CD4-positive, alpha-beta T cell treated with Interleukin-15 for 4 hours (primary cell): ENCODE results near the gene FAM3C.

Experiments
- DNase-seq: peaks from one replicate; pipeline ENCODE4 v3.0.0-alpha.2; 2020; ENCODE audit warnings: low spot score

The FAM3C gene

DNA sequence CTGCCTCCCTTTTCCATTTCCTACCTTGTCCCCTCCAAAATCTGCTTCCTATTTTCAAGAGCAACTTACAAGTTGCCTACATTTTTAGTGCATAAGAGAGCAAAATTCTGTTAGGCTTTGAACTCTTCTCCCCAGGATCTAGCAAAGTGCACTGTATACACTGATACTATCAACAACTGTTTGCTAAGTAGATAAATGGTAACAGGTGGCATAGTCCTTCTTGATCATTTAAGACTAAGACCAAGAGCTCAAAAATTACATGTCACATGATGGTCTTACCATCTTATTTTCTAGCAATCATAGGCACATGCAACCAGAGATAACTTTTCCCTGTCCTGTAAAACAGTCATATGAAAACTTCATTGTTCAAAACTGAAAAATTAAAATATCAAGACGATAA, 16.2 kb downstream of the FAM3C start:
- no peak for DNase-seq

DNA sequence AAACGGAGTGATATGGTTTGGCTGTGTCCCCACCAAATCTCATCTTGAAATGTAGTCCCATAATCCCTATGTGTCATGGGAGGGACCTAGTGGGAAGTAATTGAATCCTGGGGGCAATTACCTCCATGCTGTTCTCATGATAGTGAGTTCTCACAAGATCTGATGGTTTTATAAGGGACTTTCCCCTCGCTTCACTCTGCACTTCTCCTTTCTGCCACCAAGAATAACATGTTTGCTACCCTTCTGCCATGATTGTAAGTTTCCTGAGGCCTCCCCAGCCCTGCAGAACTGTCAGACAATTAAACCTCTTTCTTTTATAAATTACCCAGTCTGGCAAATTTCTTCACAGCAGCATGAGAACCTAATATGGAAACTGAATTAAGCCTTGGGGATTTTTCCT, 19.1 kb downstream of the FAM3C start:
- no peak for DNase-seq

DNA sequence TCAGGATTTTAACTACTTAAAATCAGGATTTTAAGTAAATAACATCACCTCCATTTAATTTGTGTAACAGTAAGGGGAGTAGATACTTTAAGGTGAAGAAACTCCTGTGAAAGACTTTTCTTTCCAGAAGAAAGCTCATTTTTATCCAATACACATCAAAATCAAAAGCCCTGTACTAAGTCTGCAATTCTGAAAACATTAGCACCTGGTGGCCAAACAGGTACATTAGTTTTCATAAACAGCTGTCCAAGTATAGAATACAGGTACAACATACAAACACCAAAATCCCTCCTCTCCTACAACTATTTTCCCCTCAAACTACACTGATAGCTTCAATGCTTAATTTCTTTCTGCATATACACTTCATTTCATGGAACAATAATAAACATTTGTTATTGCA, 22.9 kb downstream of the FAM3C start:
- no peak for DNase-seq

DNA sequence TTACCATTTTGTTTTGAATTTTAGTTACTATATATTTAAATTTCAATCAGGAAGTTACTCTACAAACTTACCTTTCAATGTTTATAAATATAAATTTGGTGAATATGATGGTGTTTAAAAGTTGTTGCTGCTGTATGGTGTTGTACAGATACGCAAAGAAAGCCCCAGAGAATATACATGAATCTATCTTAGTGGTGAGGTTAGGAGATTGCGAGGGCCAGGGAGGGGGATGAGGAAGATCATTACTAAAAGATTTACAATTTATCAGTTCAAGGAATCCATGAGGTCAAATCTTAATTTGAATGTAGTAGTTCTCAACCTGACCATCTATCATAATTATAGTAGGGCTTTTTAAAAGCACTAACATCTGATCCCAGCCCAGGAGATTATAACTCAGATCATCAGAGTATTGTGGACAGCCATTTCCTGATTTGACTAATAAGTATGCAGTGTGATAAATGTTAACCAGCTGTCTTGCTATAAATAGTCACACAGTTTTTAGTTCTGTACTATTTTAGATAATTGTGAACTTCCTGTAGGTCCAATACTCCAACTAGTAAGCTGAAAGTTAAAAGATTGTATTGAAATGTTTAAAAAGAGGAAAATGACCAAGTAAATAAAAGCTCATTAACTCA, 23.6 kb downstream of the FAM3C start:
- no peak for DNase-seq

DNA sequence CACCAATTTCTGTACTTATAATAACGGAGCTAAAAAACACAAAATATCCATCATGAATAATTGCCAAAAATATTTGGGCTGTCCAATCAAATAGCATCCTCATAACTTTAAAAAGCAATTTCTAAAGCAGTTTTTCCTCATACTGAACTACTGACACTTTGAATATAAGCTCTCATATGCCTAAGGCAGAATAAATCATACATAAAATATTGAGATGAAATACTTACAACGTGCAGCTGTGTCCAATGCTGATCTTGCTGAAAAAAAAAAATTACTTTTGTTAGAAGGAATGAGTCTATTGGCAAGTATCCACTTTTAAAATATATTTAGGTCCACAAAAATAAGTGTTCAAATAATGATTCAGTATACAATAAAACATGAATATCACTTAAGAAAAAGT, 24.2 kb downstream of the FAM3C start:
- no peak for DNase-seq

DNA sequence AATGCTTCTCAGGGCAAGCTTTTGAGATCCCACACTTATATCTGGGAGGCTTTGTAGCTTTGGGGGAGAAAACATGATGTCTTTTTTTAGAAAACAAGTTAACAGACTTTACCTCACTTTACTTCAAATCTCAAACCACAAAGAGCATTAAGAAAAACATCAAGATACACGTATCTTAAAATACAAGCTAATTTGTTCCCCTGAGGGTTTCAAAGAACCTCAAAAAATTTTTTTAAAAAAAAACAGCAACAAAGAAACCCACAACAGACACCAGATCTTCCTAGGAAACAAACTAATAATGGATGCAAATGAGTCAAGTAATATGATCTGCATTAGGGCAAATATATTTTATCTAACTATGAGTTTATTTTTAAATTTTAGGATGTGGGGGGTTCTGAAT, 24.7 kb downstream of the FAM3C start:
- DNase-seq, result no peak

DNA sequence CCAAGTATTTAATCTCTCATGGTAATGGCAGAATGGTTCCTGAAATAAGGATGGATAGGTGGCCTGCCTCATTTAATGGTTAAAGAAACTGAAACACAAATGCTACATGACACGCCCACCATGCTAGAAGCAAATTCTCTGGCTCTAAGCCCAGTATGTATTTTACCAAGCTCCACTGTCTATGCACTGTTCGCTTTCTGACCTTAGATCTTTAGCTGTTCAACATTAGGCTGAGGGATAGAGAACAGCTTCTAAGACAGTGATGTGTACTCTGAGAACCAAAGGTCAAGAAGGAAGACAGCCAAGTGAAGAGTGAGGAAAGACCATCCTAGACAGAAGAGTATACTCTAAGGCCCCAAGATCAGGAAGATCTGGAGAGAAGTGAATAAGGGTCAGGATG, 26.6 kb downstream of the FAM3C start:
- DNase-seq, result no peak

DNA sequence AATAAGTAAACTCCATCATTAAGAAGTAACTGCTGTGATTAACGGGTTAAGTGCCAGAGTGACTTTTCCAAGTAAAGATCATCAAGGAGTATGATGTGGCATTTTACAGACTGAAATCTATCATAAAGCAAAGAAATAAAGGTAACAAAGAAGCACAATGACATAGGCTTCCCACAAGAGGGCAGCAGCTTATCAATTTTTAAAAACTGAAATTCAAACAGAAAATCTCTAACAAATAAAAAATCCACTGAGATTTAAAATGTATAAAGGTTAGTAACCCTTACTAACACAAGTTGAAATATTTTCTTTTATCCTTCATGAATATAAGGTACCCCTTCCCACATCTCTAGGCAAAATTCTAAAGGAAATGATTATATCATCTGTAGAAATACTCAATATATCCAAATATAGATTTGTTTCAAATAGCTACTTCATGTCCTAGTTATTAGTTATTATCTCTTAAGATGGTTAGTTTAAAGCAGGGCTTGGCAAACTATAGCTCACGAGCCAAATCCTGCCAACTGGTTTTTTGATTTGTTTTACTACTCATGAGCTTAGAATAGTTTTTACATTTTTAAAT, 29.2 kb downstream of the FAM3C start:
- DNase-seq, result peak; percentile 54

DNA sequence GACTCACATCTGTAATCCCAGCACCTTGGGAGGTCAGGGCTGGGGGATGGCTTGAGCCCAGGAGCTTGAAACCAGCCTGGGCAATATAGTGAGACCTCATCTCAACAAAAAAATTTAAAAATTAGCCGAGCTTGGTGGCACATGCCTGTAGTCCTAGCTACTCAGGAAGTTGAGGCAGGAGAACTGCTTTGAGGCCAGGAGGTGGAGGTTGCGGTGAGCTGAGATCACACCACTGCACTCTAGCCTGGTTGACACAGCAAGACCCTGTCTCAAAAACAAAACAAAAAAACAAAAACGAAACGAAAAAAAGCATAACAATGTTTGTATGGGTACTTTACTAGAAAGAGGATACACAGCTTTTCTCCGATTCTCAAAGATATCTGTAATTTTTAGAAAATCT, 35.5 kb downstream of the FAM3C start:
- DNase-seq, result no peak

DNA sequence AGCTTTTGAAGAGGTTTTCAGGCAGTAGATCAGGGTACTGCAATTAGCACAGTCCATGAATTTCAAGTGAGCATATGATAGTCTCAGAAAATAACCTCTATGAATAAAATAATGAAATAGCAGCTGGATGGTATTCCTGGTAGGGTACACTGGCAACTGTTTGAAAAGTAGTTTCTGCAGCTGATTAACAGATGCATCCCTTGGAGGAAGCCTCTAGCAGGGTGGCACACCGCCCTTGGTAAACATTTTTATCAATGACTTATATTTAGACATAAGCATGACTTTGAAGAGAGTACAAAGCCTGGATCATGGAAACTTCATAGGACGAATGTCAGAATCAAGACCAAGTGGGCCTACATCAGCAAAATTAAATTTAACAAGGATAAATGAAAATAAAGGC, 40.5 kb downstream of the FAM3C start:
- no peak for DNase-seq

DNA sequence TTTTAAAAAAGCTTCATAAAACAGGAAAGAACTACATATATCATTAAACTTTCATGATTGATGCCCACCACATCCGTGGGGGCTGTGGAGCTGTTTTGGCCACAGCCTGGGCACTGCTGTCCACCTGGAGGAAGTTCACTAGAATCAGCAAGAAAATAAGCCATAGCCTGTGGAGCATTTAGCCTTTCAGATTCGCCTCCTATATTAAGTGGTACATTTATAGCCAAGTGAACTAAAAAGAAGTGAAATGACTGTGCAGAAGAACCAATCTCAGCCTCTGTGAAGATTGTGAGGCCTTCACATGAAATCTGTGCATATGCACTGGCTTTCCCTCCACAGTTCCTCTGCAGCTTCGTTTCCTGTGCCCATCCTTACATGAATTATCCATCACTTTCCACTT, 43.8 kb downstream of the FAM3C start:
- DNase-seq, result no peak

DNA sequence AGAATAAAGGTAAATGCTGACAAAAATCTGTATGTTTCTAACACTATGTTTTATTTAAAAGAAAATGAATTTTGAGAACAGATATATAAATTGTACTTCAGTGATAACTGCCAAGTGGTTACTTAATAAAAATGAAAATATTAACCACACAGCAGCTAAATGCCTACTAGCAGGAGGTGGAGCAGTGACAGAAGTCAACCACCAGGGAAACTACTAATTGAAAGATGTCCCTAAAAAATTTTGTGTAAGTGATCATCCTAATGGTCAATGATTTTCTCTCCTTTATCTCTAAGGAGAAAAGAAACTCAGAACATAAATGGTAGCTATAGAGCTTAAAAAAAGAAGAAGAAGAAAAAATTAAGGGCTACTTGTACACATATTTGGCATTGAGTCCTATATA, 44.4 kb downstream of the FAM3C start:
- DNase-seq, result no peak

DNA sequence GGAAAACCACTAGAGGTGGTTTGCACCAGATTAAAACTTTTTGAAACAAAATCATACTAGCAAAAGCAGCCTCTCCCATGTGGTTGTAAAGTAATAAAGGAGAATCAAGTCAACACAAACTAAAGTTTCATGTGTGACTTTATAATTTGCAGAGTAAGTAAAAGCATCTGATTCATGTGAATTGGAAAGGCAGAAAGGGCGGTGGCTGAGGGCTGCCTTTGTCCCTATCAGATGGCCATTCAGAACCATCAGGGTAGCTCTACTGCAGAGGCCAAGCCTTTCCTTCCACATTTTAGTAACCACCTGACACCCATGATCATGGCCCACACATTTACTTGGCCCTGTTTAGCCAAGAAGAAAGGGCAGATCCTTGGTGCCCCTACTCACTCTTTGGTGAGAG, 51.6 kb downstream of the FAM3C start:
- DNase-seq, result no peak

DNA sequence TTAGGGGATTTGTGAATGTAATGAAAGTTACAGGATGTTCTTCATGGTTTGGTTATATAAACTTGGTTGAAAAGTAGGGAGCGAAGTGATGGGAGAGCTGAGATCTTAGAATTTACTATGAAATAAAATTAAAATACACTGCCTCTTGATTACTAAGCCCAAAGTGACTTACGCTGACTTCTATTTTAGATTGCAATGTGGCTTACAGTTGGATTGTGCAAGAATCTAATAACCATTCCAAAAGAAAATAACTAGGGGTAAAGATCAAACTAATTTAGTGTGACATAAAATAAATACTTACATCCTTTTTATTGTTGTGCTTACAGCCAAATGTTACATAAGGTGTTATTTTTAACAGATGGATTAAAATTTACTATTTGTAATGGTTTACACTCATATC, 52.0 kb downstream of the FAM3C start:
- DNase-seq, result no peak

DNA sequence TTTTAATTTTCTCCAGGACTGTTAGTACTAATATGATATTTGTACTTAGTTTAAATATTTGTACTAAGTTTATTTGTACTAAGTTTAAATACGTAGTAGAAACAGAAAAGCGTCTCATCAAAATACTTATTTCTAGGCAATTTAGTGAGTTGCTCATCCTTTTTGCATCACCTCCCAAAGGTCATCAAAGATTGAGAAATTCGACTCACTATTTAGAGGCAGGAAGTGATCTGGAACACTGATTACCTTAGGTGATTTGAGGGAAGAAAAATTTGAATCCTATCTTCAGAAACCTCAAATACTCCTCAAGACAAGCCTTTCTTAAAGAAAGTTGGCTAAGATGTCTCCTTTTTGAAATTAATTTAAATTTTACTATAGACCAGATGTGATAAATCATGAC, 52.8 kb downstream of the FAM3C start:
- no peak for DNase-seq

DNA sequence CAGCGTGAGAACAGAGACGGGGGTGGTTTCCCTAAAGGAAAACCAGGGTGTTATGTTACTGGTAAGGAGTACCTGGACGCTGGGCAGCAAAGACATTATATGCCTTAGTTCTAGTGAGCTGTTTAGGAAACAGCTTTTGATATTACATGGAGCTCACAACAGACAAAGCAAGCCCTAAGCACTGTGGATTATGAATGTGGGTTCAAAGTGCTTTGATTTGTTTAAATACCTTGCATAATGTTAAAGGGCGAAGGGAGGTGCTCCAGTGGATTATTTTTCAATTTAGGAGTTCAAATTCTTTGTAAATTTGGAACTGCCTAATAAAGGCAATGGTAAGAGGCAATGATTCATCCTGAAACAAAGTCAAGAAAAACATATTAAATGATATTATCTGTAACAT, 53.5 kb downstream of the FAM3C start:
- DNase-seq, result no peak

DNA sequence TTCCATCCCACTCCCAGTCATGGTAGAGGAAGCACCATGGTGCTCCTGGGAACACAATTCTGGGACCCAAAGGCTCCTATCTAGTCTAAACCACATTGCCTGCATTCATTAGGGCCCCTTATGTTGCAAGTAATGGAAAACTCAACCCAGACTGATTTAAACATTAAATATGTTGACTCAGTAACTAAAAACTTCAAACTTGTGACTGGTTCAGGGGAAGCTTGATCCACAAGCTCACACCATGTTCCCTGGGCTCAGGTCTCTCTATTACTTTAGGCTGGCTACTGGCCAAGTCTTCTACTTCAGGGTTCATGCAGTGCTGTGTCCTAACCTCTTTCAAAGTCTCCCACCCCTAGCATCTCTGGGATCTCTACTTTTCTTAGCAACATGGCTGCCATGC, 54.2 kb downstream of the FAM3C start:
- no peak for DNase-seq

DNA sequence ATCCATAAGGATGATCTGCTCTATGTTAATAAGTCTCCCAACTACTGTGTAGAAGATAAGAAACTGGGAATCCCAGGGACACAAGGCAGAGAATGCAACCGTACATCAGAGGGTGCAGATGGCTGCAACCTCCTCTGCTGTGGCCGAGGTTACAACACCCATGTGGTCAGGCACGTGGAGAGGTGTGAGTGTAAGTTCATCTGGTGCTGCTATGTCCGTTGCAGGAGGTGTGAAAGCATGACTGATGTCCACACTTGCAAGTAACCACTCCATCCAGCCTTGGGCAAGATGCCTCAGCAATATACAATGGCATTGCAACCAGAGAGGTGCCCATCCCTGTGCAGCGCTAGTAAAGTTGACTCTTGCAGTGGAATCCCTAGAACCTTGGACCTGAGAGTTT, 57.0 kb downstream of the FAM3C start:
- no peak for DNase-seq

DNA sequence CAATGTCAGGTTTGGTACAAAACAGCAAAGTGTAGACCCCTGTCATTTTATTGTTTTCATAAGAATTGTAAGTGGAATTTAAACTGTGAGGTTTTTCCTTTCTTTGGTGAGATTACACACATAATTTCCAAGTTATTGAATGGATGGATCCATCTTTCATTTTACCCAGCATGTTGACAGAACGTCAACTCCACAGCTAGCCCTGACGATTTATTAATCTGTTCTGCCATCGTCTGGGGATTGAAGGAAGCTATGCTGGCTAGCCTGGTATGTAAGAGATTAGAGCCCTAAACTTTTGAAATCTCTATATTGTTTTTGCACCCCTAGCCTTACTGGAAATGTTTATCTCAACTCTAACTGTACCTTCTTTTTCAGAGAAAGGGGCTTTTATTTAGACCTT, 58.7 kb downstream of the FAM3C start:
- DNase-seq, result no peak

DNA sequence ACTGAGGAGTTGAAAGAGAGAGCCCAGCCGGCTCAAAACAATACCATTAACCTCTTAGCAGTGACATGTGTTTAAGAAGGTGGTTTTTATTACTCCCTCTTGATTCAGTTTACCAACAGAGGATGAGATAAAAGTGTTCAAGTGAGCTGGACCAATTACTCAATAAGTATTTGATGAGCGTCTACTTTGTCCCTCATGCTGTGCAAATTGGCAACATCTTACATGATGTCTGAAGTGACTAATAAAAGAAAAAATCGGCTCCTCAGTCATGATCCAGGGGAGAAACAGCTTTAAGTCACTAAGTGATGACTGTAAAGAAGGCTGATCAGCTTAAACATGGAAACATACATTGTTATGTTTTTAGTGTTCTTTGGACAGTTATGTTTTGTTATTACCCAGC, 59.5 kb downstream of the FAM3C start:
- DNase-seq, result no peak

DNA sequence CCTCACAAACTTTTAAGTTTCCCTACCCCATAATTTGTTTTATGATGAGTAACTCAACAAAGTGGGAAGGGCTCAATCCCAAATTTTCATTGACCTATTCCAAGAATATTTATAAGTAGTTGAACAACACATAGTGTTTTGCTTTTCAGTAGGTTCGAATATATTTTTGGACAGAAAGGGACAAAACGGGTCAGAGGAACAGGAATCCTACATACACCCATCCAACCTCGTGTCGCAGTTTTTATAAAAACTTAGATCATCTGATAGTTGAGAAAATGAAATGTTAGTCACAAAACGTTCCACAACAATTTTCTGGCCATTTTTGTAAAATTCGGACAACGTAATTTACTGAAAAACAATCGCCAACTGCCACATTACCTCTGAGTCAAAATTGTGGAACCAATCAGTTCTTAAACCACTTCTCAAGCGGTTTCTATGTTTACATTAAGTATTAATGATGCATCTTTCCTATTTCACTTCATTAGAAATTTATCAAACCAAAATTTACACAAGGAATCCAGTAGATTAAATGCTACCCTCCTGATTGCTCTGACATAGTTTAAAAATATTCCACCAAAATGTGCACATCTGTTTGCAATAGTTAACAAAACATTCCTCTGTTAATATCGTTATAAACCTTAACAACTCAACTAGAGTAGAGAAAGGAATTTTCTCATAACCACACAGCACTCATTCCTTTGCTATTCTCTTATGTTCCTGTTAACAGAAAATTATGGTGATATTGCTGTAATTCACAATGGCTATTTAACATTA, 61.0 kb downstream of the FAM3C start:
- DNase-seq, result no peak

DNA sequence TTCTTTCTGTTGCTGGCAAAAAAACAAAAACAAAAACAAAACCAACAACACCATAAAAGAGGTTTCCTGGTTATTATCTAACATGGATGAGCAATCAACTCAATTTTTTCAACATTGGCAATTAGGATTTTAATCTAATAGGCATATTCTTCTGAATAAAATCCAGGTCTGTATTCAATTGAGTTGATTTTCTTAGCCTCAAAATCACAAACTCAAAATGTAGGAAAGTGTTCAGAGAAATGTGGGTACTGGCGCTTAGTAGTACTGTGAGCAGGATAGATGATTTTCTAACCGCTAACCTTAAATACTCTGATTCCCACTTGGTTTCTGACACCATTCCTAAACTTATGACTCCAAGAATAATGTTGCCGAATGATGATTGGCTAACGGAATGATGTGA, 61.7 kb downstream of the FAM3C start:
- no peak for DNase-seq

DNA sequence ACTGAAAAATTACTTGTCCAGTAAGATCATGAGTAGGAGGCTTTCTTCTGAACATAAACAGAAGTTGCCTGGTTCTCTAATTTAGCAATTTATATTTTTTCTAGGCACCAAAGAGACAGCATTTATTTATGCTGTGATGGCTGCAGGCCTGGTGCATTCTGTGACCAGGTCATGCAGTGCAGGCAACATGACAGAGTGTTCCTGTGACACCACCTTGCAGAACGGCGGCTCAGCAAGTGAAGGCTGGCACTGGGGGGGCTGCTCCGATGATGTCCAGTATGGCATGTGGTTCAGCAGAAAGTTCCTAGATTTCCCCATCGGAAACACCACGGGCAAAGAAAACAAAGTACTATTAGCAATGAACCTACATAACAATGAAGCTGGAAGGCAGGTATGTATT, 64.5 kb downstream of the FAM3C start:
- DNase-seq, result no peak

DNA sequence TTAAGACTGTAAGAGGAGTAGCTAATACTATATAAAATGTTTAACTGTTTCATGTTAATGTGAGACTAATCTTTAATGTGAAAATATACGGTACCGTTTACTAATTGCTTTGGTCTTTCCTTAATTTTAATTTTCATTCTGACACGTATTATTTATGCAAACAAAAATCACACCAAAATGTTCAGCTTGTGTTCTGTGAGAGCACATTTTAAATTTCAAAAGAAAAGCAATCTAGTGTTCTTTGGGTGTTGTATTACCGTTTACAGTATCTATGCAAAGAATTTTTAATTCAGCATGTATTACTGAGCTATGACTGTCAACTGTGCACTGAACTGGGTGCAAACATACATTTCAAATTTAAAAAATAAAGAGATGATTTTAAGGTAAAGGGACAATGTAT, 65.1 kb downstream of the FAM3C start:
- no peak for DNase-seq
